ENCODE results near the gene HECTD1.
A peak's percentile ranks its signal among the peaks of the same experiment; 100 is the strongest.
"Not testable (repeated sequence)": the region's sequence is repeated elsewhere in the genome, so short reads cannot be mapped to it uniquely, and the experiment has no call there.

The HECTD1 gene

GRCh38 chr14:31071151-31071550, 136.4 kb downstream of the HECTD1 start:
- Histone ChIP-seq H3K27me3 (ENCODE audit: control insufficient read depth, insufficient read depth, low read length) (no peaks in the 10 kb centered on the region), H2AFZ (no peak overlapping the region), H3K79me2 (no peaks in the 10 kb centered on the region), H3K4me3 (ENCODE audit: low read depth, low read length) (no peak overlapping the region), H3K9ac (no peak overlapping the region), H3K4me2 (ENCODE audit: low read length) (no peak overlapping the region), H3K27ac (no peak overlapping the region), H3K36me3 (ENCODE audit: control insufficient read depth, insufficient read depth, low read length) (no peaks in the 10 kb centered on the region), H3K9me3 (ENCODE audit: control insufficient read depth, low read length) (no peaks in the 10 kb centered on the region), H3K4me1 (peaks cover 3% of the 10 kb centered on the region)
- TF ChIP-seq, protein P1, sequence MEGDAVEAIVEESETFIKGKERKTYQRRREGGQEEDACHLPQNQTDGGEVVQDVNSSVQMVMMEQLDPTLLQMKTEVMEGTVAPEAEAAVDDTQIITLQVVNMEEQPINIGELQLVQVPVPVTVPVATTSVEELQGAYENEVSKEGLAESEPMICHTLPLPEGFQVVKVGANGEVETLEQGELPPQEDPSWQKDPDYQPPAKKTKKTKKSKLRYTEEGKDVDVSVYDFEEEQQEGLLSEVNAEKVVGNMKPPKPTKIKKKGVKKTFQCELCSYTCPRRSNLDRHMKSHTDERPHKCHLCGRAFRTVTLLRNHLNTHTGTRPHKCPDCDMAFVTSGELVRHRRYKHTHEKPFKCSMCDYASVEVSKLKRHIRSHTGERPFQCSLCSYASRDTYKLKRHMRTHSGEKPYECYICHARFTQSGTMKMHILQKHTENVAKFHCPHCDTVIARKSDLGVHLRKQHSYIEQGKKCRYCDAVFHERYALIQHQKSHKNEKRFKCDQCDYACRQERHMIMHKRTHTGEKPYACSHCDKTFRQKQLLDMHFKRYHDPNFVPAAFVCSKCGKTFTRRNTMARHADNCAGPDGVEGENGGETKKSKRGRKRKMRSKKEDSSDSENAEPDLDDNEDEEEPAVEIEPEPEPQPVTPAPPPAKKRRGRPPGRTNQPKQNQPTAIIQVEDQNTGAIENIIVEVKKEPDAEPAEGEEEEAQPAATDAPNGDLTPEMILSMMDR (IDR thresholded peaks at IDR 0.05): no peak

GRCh38 chr14:31070431-31070830, 137.2 kb downstream of the HECTD1 start:
- H3K27ac ChIP-seq: no peak overlapping the region
- no peaks in the 10 kb centered on the region for H3K36me3 ChIP-seq (ENCODE audit: control insufficient read depth, insufficient read depth, low read length)
- TF ChIP-seq, protein P1 (IDR thresholded peaks at IDR 0.05): no peak
- H3K27me3 ChIP-seq (ENCODE audit: control insufficient read depth, insufficient read depth, low read length): no peaks in the 10 kb centered on the region
- no peak overlapping the region for H2AFZ ChIP-seq
- H3K9me3 ChIP-seq (ENCODE audit: control insufficient read depth, low read length): no peaks in the 10 kb centered on the region
- no peaks in the 10 kb centered on the region for H3K79me2 ChIP-seq
- H3K4me1 ChIP-seq: peaks cover 3% of the 10 kb centered on the region
- no peak overlapping the region for H3K4me2 ChIP-seq (ENCODE audit: low read length)
- H3K4me3 ChIP-seq (ENCODE audit: low read depth, low read length): no peak overlapping the region
- no peak overlapping the region for H3K9ac ChIP-seq

DNA sequence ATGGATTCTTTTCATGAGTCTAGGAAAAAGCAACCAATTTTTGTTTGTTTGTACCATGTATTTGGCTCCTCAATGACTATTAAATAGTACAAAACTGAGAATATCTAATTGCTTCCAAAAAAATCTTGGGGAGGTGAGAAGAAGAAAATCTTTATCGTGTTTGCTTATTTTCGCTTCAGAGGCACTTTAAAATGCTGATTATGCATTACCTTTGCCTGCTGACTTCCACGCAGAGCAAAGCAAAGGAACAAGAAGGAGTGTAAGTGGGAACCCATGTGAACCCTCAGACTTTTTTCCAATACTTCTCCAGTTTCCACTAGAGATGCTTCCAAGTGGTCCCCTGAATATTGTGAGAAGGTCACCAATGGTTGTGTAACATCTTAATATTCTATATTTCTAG, 138.2 kb downstream of the HECTD1 start:
- TF ChIP-seq, protein P1 (IDR thresholded peaks at IDR 0.05): no peak
- H3K4me3 ChIP-seq (ENCODE audit: low read depth, low read length): no peak overlapping the region
- no peak overlapping the region for H2AFZ ChIP-seq
- H3K9ac ChIP-seq: no peak overlapping the region
- H3K79me2 ChIP-seq: no peaks in the 10 kb centered on the region
- H3K27me3 ChIP-seq (ENCODE audit: control insufficient read depth, insufficient read depth, low read length): no peaks in the 10 kb centered on the region
- no peak overlapping the region for H3K27ac ChIP-seq
- H3K4me1 ChIP-seq: peaks cover 3% of the 10 kb centered on the region
- H3K36me3 ChIP-seq (ENCODE audit: control insufficient read depth, insufficient read depth, low read length): no peaks in the 10 kb centered on the region
- H3K9me3 ChIP-seq (ENCODE audit: control insufficient read depth, low read length): no peaks in the 10 kb centered on the region
- peak overlapping the region; percentile 1 for H3K4me2 ChIP-seq (ENCODE audit: low read length)

GRCh38 chr14:31068235-31068634, 139.4 kb downstream of the HECTD1 start:
- Histone ChIP-seq H3K9me3 (ENCODE audit: control insufficient read depth, low read length) (no peaks in the 10 kb centered on the region), H3K36me3 (ENCODE audit: control insufficient read depth, insufficient read depth, low read length) (no peaks in the 10 kb centered on the region), H2AFZ (no peak overlapping the region), H3K4me2 (ENCODE audit: low read length) (no peak overlapping the region), H3K4me1 (peaks cover 3% of the 10 kb centered on the region), H3K27me3 (ENCODE audit: control insufficient read depth, insufficient read depth, low read length) (no peaks in the 10 kb centered on the region), H3K27ac (no peak overlapping the region), H3K4me3 (ENCODE audit: low read depth, low read length) (no peak overlapping the region), H3K79me2 (no peaks in the 10 kb centered on the region), H3K9ac (no peak overlapping the region)
- TF ChIP-seq, protein P1 (IDR thresholded peaks at IDR 0.05): no peak

- not testable (repeated sequence) for H3K4me1 ChIP-seq; H3K36me3 ChIP-seq (ENCODE audit: control insufficient read depth, insufficient read depth, low read length); H2AFZ ChIP-seq; H3K9ac ChIP-seq; H3K4me2 ChIP-seq (ENCODE audit: low read length); H3K9me3 ChIP-seq (ENCODE audit: control insufficient read depth, low read length); H3K27me3 ChIP-seq (ENCODE audit: control insufficient read depth, insufficient read depth, low read length); H3K27ac ChIP-seq; H3K79me2 ChIP-seq; H3K4me3 ChIP-seq (ENCODE audit: low read depth, low read length)
Measured at GRCh38 chr14:31062908-31063307, 144.7 kb downstream of the HECTD1 start.
